ENCODE results near the gene FMO4.
"Not testable (repeated sequence)": the region's sequence is repeated elsewhere in the genome, so short reads cannot be mapped to it uniquely, and the experiment has no call there.

Gene FMO4

GRCh38 chr1:171384496-171384895, 70.5 kb downstream of the FMO4 start:
- no peaks in the 10 kb centered on the region for H3K4me1 Mint-ChIP-seq
- H3K27me3 Mint-ChIP-seq, result no peaks in the 10 kb centered on the region
- ATAC-seq (replicated peaks), result no peak
- H3K27ac Mint-ChIP-seq, result no peak overlapping the region
- H3K4me3 Mint-ChIP-seq, result no peak overlapping the region
- H3K9me3 Mint-ChIP-seq, result peaks cover 10 to 11% of the 10 kb centered on the region in 2 donors
- DNase-seq, result no peak
- H3K36me3 Mint-ChIP-seq, result no peaks in the 10 kb centered on the region

DNA sequence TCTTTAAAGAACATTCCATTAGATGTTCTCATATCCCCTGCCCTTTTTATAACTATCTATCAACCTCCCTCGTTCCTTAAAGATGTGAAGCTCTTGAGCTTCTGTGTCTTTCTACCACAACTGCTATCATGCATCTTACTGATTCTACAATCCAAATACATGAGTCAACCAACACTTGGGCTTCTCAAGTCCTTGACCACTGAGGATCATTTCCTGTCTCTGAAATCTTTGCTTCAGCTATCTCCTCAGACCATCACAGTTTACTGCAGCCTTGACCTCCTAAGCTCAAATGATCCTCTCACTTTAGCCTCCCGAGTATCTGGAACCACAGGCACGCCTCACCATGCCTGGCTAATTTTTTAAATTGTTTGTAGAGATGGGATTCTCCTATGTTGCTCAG, 75.2 kb downstream of the FMO4 start:
- no peak overlapping the region for H3K27ac Mint-ChIP-seq
- H3K4me3 Mint-ChIP-seq, result no peak overlapping the region
- H3K4me1 Mint-ChIP-seq, result no peaks in the 10 kb centered on the region
- ATAC-seq (replicated peaks), result no peak
- no peaks in the 10 kb centered on the region for H3K36me3 Mint-ChIP-seq
- H3K27me3 Mint-ChIP-seq, result no peaks in the 10 kb centered on the region
- no peaks in the 10 kb centered on the region for H3K9me3 Mint-ChIP-seq
- DNase-seq, result no peak

DNA sequence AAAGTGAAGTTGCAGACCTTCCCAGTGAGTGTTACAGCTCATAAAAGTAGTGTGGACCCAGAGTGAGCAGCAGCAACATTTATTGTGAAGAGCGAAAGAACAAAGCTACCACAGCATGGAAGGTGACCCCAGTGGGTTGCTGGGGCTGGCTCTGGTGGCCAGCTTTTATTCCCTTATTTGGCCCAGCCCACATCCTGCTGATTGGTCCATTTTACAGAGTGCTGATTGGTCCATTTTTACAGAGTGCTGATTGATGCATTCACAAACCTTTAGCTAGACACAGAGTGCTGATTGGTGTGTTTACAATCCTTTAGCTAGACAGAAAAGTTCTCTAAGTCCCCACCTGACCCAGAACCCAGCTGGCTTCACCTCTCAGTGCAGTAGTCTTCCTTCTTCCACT, 76.8 kb downstream of the FMO4 start:
- not testable (repeated sequence) for H3K4me3 Mint-ChIP-seq; H3K27me3 Mint-ChIP-seq; H3K4me1 Mint-ChIP-seq; H3K36me3 Mint-ChIP-seq; ATAC-seq (replicated peaks); H3K27ac Mint-ChIP-seq; H3K9me3 Mint-ChIP-seq; DNase-seq
